ENCODE data around the gene KCNH1.

- no peak for TF ChIP-seq TEAD4 (IDR thresholded peaks at IDR 0.05)
- TF ChIP-seq TAF1 (IDR thresholded peaks at IDR 0.05; ENCODE audit: low read depth): no peak
- no peak for TF ChIP-seq MAX (IDR thresholded peaks at IDR 0.05)
- no peak for TF ChIP-seq FOXM1 (IDR thresholded peaks at IDR 0.05; ENCODE audit: borderline replicate concordance, low read depth)
These were observed 212.9 kb downstream of the KCNH1 start for GRCh38 chr1:210920716-210921694.
